ENCODE results near the gene CADM4.

GRCh38 chr19:43633520-43633919 is 6.1 kb downstream of the CADM4 start:
- no peak for TF ChIP-seq CTCF (IDR thresholded peaks at IDR 0.05 in 4 of 5, conservative IDR thresholded peaks at IDR 0.05 in 1 of 5)
- TF ChIP-seq POLR2A (IDR thresholded peaks at IDR 0.05): no peak

All from gastrocnemius medialis (tissue), 4 donors.